ENCODE data around the gene ZMYM2. TPM values are rescaled to one million over a fixed set of nuclear protein-coding genes. Genes with fewer than 3 reads are reported as not detected.

Gene ZMYM2
- total RNA-seq, 1 experiment from 2014 or later, result 91.1 TPM

DNA sequence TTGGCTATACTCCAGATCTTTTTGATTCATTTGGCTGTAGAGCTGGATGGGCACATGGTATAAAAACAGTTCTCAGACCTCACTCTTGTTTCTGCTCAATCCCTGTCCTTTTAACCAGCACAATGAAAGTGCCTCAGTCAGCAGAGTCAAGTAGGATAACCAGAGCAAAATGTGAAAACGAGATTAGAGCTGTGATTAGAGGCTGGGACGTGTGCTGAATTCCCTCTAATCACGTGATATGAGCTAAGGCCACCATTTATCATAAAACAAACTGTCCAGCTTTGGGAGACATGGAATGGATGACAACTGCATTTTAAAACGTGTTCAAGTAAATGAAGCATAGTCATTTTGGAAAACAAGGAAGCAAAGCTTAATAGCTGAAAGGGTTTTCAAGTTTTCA is 148.2 kb downstream of the ZMYM2 start:
- H3K27ac Mint-ChIP-seq (ENCODE audit: unreplicated experiment), result no peak overlapping the region
- no peak overlapping the region for H3K4me3 Mint-ChIP-seq (ENCODE audit: unreplicated experiment)
- H3K36me3 Mint-ChIP-seq (ENCODE audit: insufficient read depth, unreplicated experiment), result no peaks in the 10 kb centered on the region

DNA sequence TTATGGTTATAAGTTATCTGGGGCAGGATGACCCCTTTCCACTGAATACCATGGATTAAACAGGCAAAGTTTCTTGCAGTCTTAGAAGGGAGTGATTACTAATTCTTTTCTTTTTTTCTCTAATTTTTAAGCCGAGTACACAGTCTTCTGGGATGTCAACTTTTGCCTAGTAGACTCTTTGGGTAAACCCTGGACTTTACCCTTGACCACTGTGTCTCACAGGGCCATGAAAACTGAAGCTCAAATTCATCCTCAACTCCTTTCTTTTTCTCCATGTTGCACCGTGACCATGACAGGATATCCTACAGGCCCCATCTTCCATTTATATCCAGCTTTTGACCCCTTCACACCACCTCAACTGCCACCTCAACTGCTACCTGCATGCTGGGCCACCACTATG is 150.5 kb downstream of the ZMYM2 start:
- H3K36me3 ChIP-seq (ENCODE audit: control insufficient read depth, insufficient read depth, low read length), result no peaks in the 10 kb centered on the region
- no TSS peak for BruUV-seq (replicated peaks)
- H3K27me3 Mint-ChIP-seq (ENCODE audit: insufficient read depth, unreplicated experiment), result peaks cover 4% of the 10 kb centered on the region
- TF ChIP-seq, protein P1, sequence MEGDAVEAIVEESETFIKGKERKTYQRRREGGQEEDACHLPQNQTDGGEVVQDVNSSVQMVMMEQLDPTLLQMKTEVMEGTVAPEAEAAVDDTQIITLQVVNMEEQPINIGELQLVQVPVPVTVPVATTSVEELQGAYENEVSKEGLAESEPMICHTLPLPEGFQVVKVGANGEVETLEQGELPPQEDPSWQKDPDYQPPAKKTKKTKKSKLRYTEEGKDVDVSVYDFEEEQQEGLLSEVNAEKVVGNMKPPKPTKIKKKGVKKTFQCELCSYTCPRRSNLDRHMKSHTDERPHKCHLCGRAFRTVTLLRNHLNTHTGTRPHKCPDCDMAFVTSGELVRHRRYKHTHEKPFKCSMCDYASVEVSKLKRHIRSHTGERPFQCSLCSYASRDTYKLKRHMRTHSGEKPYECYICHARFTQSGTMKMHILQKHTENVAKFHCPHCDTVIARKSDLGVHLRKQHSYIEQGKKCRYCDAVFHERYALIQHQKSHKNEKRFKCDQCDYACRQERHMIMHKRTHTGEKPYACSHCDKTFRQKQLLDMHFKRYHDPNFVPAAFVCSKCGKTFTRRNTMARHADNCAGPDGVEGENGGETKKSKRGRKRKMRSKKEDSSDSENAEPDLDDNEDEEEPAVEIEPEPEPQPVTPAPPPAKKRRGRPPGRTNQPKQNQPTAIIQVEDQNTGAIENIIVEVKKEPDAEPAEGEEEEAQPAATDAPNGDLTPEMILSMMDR (IDR thresholded peaks at IDR 0.05; ENCODE audit: insufficient read depth in 1 of 2, low read depth in 1 of 2, low read length in 1 of 2, severe bottlenecking in 1 of 2, unreplicated experiment in 1 of 2), result no peak
- no peaks in the 10 kb centered on the region for H3K9me3 ChIP-seq
- no peak overlapping the region for H3K4me3 ChIP-seq (ENCODE audit: low read depth, low read length)
- no peaks in the 10 kb centered on the region for H3K4me1 Mint-ChIP-seq (ENCODE audit: low read depth, unreplicated experiment)
- no peak for DNase-seq
- intact Hi-C loops (cut with micrococcal nuclease; ENCODE audit: unreplicated experiment), result loop anchor here (10.0 kb wide), 1 partner anchor 376 kb away; no protein-coding TSS in a partner anchor
- H3K36me3 Mint-ChIP-seq (ENCODE audit: insufficient read depth, unreplicated experiment), result no peaks in the 10 kb centered on the region
- CTCF ChIA-PET, result no interaction called here
- no peak overlapping the region for H3K4me3 Mint-ChIP-seq (ENCODE audit: unreplicated experiment)
- no peaks in the 10 kb centered on the region for H3K9me3 Mint-ChIP-seq (ENCODE audit: unreplicated experiment)
- H3K4me1 ChIP-seq, result no peaks in the 10 kb centered on the region
- H3K27me3 ChIP-seq (replicated peaks; ENCODE audit: control insufficient read depth, insufficient read depth, low read length), result no peaks in the 10 kb centered on the region
- POLR2A ChIA-PET, result no interaction called here
- no peak overlapping the region for H3K27ac Mint-ChIP-seq (ENCODE audit: unreplicated experiment)

More for the DNA sequence above, 148.2 kb downstream of the ZMYM2 start:
- ChIA-PET CTCF (no interaction called here), POLR2A (no interaction called here)
- Histone ChIP-seq H3K4me3 (ENCODE audit: low read depth, low read length) (no peak overlapping the region), H3K4me1 (no peaks in the 10 kb centered on the region), H3K27me3 (replicated peaks; ENCODE audit: control insufficient read depth, insufficient read depth, low read length) (no peaks in the 10 kb centered on the region), H3K9me3 (no peaks in the 10 kb centered on the region), H3K36me3 (ENCODE audit: control insufficient read depth, insufficient read depth, low read length) (no peaks in the 10 kb centered on the region)
- Mint-ChIP-seq H3K27me3 (ENCODE audit: insufficient read depth, unreplicated experiment) (peaks cover 4% of the 10 kb centered on the region), H3K4me1 (ENCODE audit: low read depth, unreplicated experiment) (no peaks in the 10 kb centered on the region), H3K9me3 (ENCODE audit: unreplicated experiment) (no peaks in the 10 kb centered on the region)
- TF ChIP-seq, protein P1 (IDR thresholded peaks at IDR 0.05; ENCODE audit: insufficient read depth in 1 of 2, low read depth in 1 of 2, low read length in 1 of 2, severe bottlenecking in 1 of 2, unreplicated experiment in 1 of 2), result no peak
- intact Hi-C loops (cut with micrococcal nuclease; ENCODE audit: unreplicated experiment), result loop anchor here (10.0 kb wide), 1 partner anchor 378 kb away; no protein-coding TSS in a partner anchor
- no peak for DNase-seq
- BruUV-seq (replicated peaks), result no TSS peak

DNA sequence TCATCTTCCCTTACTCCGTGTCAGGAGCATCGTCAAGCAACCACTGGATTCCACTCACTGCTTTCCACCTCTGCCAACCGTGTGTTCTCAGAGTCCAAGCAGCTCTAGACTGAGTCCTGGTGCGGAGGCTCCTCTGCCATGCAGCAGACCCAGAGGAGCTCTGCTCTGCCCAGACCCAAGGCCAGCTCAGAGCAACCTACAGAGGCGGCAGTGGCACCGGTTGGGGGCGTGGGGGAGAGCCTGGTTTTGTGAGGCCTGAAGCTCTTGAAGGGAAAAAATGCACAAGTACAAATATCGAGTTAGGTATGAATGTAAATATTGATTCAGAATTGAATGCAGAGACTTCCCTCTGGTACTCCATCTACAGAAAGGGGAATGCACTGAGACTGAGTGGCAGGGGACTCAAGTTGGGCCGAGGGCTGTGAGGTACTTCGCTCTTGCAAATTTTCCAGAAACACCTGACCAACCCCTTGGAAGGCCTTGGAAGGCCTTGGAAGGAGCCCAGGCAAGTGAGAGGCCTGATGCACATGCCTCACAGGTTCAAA is 155.6 kb downstream of the ZMYM2 start:
- TF ChIP-seq, protein P1 (IDR thresholded peaks at IDR 0.05; ENCODE audit: insufficient read depth in 1 of 2, low read depth in 1 of 2, low read length in 1 of 2, severe bottlenecking in 1 of 2, unreplicated experiment in 1 of 2), result no peak
- Mint-ChIP-seq H3K4me3 (ENCODE audit: unreplicated experiment) (no peak overlapping the region), H3K27ac (ENCODE audit: unreplicated experiment) (no peak overlapping the region), H3K36me3 (ENCODE audit: insufficient read depth, unreplicated experiment) (peaks cover 3% of the 10 kb centered on the region), H3K4me1 (ENCODE audit: low read depth, unreplicated experiment) (peaks cover 3% of the 10 kb centered on the region), H3K27me3 (ENCODE audit: insufficient read depth, unreplicated experiment) (no peaks in the 10 kb centered on the region), H3K9me3 (ENCODE audit: unreplicated experiment) (no peaks in the 10 kb centered on the region)
- Histone ChIP-seq H3K4me3 (ENCODE audit: low read depth, low read length) (no peak overlapping the region), H3K27me3 (replicated peaks; ENCODE audit: control insufficient read depth, insufficient read depth, low read length) (no peaks in the 10 kb centered on the region), H3K4me1 (no peaks in the 10 kb centered on the region; the same call in 1 of the 2 replicates), H3K36me3 (ENCODE audit: control insufficient read depth, insufficient read depth, low read length) (no peaks in the 10 kb centered on the region), H3K9me3 (no peaks in the 10 kb centered on the region)
- BruUV-seq (replicated peaks), result no TSS peak
- CTCF ChIA-PET, result no interaction called here
- DNase-seq, result no peak
- intact Hi-C loops (cut with micrococcal nuclease; ENCODE audit: unreplicated experiment), result no loop called here
- POLR2A ChIA-PET, result no interaction called here

Measured in Caco-2 (cell line).